Activated naive CD4-positive, alpha-beta T cell treated with anti-CD3 and anti-CD28 coated beads, Interleukin-2, amount 50 U/mL, for 72 hours (primary cell): ENCODE data around the gene RNF148. TPM values are rescaled to one million over a fixed set of nuclear protein-coding genes. Genes with fewer than 3 reads are reported as not detected.
"Not testable (repeated sequence)": the region's sequence is repeated elsewhere in the genome, so short reads cannot be mapped to it uniquely, and the experiment has no call there.

ENCODE experiments used
- ATAC-seq, 2 donors: fragments of 150-1000 bp; cut with Tn5 transposase; 2 replicates each; pipeline ENCODE4 v1.10.0; 2021; ENCODE audit warnings: mild to moderate bottlenecking in 2 of 2, moderate library complexity in 2 of 2
- DNase-seq, 2 donors: peaks; one replicate each; pipeline ENCODE4 v3.0.0; 2021 to 2022; ENCODE audit warnings: low spot score in 2 of 2
- H3K27ac Mint-ChIP-seq, 2 donors: one replicate each; pipeline ENCODE4 v1.8.0; 2022; ENCODE audit warnings: mild to moderate bottlenecking in 2 of 2, mixed read lengths in 2 of 2
- H3K36me3 Mint-ChIP-seq, 2 donors: one replicate each; pipeline ENCODE4 v1.8.0; 2022; ENCODE audit warnings: mixed read lengths in 2 of 2
- H3K9me3 Mint-ChIP-seq, 2 donors: one replicate each; pipeline ENCODE4 v1.8.0; 2022; ENCODE audit warnings: mixed read lengths in 2 of 2
- total RNA-seq, 2 donors: library from RNA; stranded (reverse); gene quantifications; one replicate each; pipeline ENCODE4 v1.2.3, GENCODE V29; 2022

RNF148 gene
- total RNA-seq, 2 donors from 2014 or later, result not detected

DNA sequence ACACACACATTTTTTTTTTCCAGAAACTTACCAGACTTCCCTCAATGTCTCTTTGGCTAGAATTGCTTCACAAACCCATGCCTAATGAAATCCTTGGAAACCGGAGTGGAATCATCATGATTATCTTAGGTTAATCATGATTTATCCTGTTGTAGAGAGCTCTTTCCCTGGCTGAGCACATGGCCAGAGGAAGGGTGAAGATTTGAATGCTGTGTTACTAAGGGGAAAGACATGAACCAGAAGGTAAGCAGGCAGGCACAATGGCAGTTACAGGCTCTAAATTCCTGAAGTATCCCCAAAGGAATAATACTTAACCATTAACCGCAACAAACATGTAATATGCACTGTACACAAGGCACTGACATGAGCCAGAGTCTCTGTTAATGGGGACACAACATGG, 4.1 kb upstream of the RNF148 start:
- Mint-ChIP-seq H3K9me3 (peaks cover 16 to 18% of the 10 kb centered on the region in 2 donors), H3K36me3 (no peaks in the 10 kb centered on the region), H3K27ac (no peak overlapping the region)
- no peak for DNase-seq
- no peak for ATAC-seq

DNA sequence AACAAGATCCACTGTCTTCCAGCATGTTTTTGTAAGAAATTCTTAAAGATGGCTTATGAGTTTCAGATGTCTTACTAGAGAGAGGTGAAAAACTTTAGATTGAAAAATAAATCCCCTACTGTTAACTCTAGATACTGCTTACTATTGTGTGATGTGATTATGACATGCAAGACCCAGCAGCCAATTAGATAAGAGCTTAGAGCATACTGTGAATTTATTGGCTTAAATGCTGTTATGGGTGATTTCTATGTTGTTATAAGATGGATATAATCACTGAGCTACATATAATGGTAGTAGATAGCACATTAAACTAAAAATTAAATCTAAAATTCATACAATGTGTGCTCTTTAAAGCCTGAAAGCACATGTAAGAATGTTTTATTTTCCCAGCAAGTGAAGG, 3.7 kb downstream of the RNF148 start, which contains the start of gene RNF133:
RNF133 (minus strand) TSS at position 101 of the 400 bp plus-strand sequence. CDS start 199 bp downstream, outside the sequence.
- no peak within 1 kb of the TSS for H3K27ac Mint-ChIP-seq
- DNase-seq (no peak), ATAC-seq (no peak)
- H3K9me3 Mint-ChIP-seq, result peaks cover 16 to 24% of the 10 kb centered on the region in 2 donors
- H3K36me3 Mint-ChIP-seq, result no peaks in the 10 kb centered on the region

DNA sequence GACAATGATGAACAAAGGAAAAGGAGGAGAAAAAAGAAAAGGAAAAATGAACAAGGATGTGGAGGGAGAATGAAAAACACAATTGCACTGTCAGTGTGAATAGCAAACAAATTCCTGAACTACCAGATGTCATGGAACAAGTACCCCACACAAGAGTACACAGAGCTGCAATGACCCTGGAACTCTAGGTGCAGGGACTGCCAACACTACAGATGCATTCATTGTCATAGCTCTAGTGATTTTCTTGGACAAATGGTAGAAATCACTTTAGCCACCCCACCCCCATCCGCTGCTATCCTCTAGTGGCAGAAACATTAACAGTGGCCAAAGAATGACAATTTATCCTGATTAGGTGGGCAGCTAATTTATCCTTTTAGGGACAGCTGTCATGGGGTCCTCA, 6.9 kb downstream of the RNF148 start:
- Mint-ChIP-seq H3K27ac (no peak overlapping the region), H3K9me3 (peaks cover 19 to 22% of the 10 kb centered on the region in 2 donors), H3K36me3 (peaks cover 6 to 7% of the 10 kb centered on the region in 2 donors)
- DNase-seq, result no peak
- ATAC-seq, result no peak

DNA sequence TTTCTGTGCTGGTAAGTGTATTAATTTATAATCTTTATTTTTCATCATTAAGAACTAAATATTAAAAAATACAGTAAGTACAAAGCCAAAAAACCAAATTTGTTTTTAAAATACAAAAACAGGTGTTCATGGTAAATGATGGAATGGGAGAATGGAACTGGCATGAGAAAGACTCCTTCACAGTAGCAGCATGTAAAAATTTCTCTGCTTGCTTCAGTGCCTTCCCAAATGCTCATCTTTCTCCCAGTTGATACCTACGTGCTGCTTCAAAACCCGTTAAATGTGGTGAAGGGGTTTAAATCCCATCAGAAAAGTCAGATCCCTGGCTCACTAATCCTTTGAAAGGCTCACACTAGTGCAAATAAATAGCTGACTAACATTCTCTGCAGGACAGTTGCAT, 8.0 kb downstream of the RNF148 start:
- H3K36me3 Mint-ChIP-seq, result peaks cover 6 to 7% of the 10 kb centered on the region in 2 donors
- H3K27ac Mint-ChIP-seq, result no peak overlapping the region
- peaks cover 19 to 28% of the 10 kb centered on the region in 2 donors for H3K9me3 Mint-ChIP-seq
- ATAC-seq, result no peak
- no peak for DNase-seq

DNA sequence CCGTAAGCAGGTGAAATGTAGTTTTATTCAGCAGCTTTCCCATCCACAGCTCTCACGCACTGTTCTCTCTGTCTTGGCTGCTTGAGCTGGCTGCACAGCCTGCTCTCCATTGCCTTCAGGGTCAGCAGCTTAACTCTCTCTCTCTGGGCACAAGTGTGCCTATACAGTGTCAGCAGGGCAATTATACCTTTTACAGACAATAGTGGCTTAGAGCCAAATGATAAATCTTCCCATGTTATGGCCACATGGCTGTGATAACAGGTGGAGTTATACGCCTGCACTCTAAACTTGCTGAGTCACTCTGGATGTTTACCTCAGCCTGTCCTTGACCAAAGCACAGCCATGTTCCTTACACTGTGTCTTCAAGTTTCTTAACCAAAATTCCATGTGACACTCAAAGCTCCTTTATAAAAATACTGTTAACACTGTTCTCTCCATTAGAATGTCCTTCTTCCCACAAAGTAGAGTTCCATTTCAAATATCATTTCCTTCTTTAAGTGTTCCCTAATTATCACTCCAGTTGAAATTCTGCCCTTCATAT, 9.9 kb downstream of the RNF148 start:
- no peak for ATAC-seq
- DNase-seq, result no peak
- H3K27ac Mint-ChIP-seq, result no peak overlapping the region
- peaks cover 6 to 7% of the 10 kb centered on the region in 2 donors for H3K36me3 Mint-ChIP-seq
- peaks cover 12 to 25% of the 10 kb centered on the region in 2 donors for H3K9me3 Mint-ChIP-seq

DNA sequence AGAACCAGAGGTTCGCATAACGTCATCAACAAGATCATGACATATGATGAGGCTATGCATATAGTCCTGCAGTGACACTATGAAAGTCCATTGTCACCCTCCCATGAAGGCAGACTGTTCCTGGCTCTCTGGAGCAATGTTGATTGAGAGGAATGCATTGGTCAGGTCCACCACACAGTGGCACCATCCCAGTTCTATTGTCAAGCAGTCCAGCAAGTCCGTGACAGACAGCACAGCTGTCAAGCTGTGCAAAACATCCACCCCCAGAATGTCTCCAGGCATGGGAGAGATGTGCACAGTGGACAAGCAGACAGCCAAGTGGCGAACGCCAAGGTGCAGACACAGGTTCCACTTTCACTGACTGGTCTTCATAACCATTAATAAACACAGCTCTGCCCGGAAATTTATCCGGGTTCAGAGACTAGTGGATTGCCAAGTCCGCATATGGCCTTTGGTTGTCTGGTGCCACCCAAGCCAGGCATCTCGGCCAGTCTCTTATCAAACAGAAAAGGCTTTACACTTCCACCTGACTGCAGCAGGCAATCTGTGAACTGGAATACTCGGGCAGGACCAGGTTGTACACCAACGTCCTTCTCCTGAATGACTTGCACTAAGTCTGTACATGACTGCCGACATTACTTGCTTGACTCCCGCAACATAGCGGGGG, 11.0 kb downstream of the RNF148 start:
- ATAC-seq, result no peak
- Mint-ChIP-seq H3K27ac (no peak overlapping the region), H3K36me3 (peaks cover 6 to 7% of the 10 kb centered on the region in 2 donors), H3K9me3 (peaks cover 12 to 25% of the 10 kb centered on the region in 2 donors)
- DNase-seq, result no peak

DNA sequence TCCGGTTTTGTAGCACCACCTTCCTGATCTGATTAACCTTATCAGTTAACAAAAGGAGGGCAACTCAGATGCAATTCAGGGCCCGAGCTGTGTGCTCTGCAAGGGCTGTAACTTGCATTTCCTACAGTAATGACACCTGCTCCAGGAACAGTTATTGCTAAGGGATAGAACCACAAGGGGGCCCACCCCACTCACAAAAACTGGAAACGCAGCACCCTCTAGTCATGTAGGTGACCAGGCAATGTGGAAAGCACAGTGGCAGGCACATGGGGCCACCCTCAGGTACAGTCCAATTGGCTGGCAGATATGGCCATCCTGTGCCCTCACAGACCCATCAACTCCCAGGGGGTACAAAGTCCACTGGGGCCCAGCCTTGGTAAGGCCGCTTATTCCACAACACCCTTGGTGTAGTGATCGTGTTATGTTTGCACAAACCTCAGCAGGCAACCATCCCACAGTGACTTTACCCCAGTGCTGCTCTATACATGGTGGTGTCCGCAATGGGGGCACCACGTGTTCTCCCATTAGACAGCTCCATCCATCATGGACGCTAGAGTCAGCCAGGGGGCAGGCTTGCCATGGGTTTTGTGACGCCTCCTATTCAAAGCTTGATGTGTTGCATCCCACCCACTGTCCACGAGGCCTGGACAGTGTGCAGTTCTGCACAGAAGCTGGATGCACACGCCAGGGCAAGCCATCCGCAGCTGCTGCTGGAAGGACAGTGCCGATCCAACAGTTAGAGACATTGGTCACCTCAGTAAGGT, 13.2 kb downstream of the RNF148 start:
- no peak for ATAC-seq
- H3K36me3 Mint-ChIP-seq, result peaks cover 6 to 7% of the 10 kb centered on the region in 2 donors
- peaks cover 17 to 25% of the 10 kb centered on the region in 2 donors for H3K9me3 Mint-ChIP-seq
- DNase-seq, result no peak
- H3K27ac Mint-ChIP-seq, result no peak overlapping the region

DNA sequence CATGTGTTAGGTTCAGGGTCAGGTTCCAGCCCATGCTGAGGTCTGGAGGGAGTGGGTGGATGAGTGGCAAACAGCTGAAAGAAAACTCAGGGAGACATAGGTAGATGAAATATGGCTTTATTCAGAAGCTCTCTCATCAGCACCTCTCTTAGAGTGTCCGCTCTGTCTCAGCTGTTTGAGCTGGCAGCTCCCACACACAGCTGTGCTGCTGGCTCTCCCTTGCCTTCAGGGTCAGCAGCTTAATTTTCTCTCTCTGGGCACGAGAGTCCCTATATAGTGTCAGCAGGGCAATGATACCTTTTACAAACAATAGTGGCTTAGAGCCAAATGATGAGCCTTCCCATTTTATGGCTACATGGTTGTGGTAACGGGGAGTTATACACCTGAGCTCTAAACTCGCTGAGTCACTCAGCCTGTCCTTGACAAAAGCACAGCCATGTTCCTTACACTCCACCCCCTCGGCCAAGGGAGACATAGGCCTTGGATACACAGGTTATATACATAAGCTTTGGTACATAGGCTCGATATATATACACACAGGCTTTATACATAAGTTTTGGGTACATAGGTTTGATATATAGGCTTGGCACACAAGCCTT, 14.2 kb downstream of the RNF148 start:
- no peak for ATAC-seq
- Mint-ChIP-seq H3K36me3 (peaks cover 6 to 7% of the 10 kb centered on the region in 2 donors), H3K27ac (no peak overlapping the region), H3K9me3 (peaks cover 11 to 20% of the 10 kb centered on the region in 2 donors)
- DNase-seq, result no peak

DNA sequence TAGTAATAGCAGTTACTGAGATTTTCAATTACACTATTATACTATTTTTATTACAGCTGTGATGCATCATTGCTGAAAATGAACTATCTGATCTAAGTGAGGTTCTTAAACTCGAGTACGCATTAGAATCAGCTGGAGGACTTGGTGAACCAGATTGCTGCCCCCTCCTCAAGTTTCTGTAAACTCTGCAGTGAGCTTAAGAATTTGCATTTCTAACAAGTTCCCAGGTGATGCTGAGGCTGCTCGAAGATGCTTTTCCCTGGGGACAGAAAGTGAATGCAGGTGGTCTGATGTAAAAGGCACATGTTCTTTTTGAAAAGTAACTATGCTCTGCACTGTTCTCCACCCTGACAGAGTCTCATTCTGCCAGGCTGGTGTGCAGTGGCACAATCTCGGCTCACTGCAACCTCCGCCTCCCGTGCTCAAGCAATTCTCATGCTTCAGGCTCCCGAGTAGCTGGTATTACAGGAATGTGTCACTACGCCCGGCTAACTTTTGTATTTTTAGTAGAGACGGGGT, 16.3 kb downstream of the RNF148 start:
- DNase-seq (no peak), ATAC-seq (no peak)
- Mint-ChIP-seq H3K36me3 (no peaks in the 10 kb centered on the region), H3K27ac (no peak overlapping the region), H3K9me3 (peaks cover 6 to 17% of the 10 kb centered on the region in 2 donors)

DNA sequence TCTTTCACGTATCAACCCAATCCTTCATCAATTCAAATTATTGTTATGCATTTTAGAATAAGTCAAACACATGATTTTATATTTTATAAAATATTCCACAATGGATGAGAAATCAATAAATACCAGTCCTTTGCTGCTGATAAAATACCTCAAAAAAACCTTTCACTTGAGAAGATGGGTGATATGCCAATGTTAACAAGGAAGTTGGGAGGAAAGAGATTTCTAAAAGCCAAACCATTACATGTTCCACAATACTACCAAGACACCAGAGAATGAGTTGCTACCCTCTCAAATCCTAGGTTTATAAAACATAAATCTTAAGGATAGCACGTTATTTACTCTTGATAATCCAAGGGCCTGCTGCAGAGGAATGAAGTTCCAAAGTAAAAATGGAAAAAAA, 18.2 kb downstream of the RNF148 start:
- DNase-seq (no peak), ATAC-seq (no peak)
- Mint-ChIP-seq H3K36me3 (no peaks in the 10 kb centered on the region), H3K9me3 (peaks cover 5 to 6% of the 10 kb centered on the region in 2 donors), H3K27ac (no peak overlapping the region)

DNA sequence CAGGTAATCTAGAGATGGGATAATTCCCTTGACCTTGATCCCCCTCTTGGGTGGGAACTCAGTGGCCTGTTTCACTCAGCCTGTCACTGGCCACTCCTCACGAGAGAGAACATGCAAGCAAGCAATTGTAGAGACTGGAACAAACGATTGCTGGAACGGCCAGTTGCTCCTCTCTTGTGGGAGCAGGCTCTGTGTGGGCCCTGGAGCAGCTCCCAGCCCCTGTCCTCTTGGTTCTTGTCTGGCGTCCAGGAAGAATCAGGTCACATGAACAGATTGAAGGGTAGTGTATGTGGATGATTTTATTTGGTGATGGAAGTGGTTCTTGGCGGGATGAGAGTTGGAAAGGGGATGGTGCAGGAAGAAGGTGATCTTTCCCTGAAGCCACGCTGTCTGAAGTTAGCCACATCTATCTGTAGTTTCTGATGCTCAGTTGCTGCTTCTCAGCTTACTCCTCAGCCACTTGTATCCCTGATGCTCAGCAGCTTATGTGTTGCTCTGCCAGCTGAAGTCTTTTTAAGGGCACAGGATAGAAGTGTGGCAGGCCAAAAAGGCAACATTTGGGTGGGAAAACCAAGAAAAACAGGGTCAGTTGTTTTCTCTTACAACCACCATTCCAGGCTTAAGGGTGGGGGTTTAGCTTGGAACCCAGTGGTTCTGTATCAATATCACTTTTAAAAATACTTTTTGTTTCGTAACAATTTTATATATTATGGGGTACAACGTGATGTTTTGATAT, 19.7 kb downstream of the RNF148 start:
- Mint-ChIP-seq H3K27ac (no peak overlapping the region), H3K9me3 (peaks cover 9 to 11% of the 10 kb centered on the region in 2 donors), H3K36me3 (no peaks in the 10 kb centered on the region)
- ATAC-seq (no peak), DNase-seq (no peak)

DNA sequence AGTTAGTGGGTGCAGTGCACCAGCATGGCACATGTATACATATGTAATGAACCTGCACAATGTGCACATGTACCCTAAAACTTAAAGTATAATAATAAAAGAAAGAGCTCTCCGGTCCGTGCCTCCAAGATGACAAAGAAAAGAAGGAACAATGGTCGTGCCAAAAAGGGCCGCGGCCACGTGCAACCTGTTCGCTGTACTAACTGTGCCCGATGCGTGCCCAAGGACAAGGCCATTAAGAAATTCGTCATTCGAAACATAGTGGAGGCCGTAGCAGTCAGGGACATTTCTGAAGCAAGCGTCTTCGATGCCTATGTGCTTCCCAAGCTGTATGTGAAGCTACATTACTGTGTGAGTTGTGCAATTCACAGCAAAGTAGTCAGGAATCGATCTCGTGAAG, 21.5 kb downstream of the RNF148 start:
- not testable (repeated sequence) for DNase-seq, H3K27ac Mint-ChIP-seq, H3K36me3 Mint-ChIP-seq, ATAC-seq
- H3K9me3 Mint-ChIP-seq, result peaks cover 16 to 20% of the 10 kb centered on the region in 2 donors

DNA sequence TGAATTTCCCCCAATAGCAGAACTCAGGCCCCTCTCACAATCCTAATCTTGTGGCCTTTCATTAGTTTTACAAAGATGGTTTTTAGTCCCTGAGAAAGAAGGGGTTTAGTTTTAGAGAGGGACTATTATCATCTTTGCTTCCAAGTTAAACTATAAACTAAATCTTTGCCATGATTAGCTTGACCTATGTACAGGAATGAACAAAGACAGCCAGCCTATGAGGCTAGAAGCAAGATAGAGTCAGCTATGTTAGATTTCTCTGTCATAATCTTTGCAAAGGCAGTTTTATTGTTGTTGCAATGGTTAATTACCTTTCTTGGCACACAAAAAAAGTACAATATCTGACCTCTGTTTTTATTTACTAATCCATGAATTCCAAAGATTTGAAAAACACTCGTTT, 22.9 kb downstream of the RNF148 start:
- DNase-seq (no peak), ATAC-seq (no peak)
- Mint-ChIP-seq H3K9me3 (peaks cover 18 to 19% of the 10 kb centered on the region in 2 donors), H3K27ac (no peak overlapping the region), H3K36me3 (no peaks in the 10 kb centered on the region)

DNA sequence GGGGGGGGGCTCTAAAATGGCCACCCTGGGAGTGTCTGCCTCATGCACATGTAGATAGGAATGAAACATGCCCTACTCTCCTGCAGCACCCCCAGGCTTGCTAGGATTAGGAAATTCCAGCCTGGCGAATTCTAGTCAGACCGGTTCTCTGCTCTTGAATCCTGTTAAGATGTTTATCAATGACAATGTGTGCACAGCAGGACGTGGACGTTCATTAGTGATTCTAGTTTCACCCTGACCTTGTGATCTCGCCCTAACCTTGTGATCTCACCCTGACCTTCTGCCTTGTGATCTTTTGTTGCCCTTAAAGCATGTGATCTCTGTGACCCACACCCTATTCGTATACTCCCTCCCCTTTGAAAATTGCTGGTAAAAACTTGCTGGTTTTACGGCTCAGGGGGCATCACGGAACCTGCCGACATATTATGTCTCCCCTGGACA, 23.4 kb downstream of the RNF148 start:
- not testable (repeated sequence) for ATAC-seq, DNase-seq, H3K27ac Mint-ChIP-seq, H3K36me3 Mint-ChIP-seq
- peaks cover 18 to 19% of the 10 kb centered on the region in 2 donors for H3K9me3 Mint-ChIP-seq

DNA sequence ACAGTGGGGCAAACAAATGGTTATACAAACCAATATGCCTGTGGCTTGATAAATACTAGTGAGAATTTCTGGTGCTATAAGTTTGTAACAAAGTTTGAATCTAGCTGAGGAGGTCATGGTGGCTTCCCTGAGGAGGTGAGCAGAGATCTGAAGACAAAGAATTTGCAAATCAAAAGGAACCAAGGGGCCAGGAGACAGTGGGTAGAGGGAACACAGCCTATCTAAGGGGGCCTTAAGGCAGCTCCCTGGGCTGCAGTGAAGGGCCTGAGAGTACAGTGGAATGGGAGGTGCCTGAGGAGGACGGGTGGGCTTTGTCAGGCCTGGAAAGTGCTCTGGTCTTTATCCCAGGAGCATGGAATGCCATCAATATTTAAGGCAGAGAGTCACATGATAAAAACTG, 25.6 kb downstream of the RNF148 start:
- DNase-seq (no peak), ATAC-seq (no peak)
- no peak overlapping the region for H3K27ac Mint-ChIP-seq
- H3K9me3 Mint-ChIP-seq, result peaks cover 15 to 18% of the 10 kb centered on the region in 2 donors
- no peaks in the 10 kb centered on the region for H3K36me3 Mint-ChIP-seq

DNA sequence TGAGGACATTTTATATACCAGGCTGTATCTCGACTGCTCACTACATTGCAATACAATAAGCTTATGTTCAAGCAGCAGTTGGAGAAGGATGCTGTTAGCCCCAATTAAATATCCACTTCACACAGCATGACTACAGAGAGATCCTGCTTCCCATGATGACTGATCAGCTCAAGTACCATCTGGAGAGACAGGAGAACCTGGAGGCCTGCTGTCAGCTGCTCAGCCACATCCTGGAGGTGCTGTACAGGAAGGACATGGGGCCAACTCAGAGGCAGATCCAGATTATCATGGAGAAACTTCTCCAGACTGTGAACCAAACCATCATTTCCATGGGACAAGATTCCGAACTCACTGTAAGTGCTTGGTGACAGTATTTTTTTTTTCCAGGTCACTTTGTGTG, 26.3 kb downstream of the RNF148 start:
- no peak for ATAC-seq
- H3K9me3 Mint-ChIP-seq, result peaks cover 17 to 18% of the 10 kb centered on the region in 2 donors
- DNase-seq, result no peak
- H3K36me3 Mint-ChIP-seq, result no peaks in the 10 kb centered on the region
- H3K27ac Mint-ChIP-seq, result no peak overlapping the region
